ENCODE measurements around the gene ZNF280B. TPM values are rescaled to one million over a fixed set of nuclear protein-coding genes. Genes with fewer than 3 reads are reported as not detected.

The ZNF280B gene
- total RNA-seq, 1 experiment from 2014 or later = 0.10 TPM

GRCh38 chr22:22526125-22526912 lies 17.8 kb upstream of the ZNF280B start:
- TF ChIP-seq CTCF (IDR thresholded peaks at IDR 0.05) (no peak), SIN3A (IDR thresholded peaks at IDR 0.05; ENCODE audit: borderline replicate concordance, insufficient read depth, low read depth, low read length) (no peak), POLR2AphosphoS5 (IDR thresholded peaks at IDR 0.05; ENCODE audit: low read depth, low read length) (no peak), TCF7L2 (IDR thresholded peaks at IDR 0.05; ENCODE audit: low read depth, low read length) (no peak), REST (IDR thresholded peaks at IDR 0.05; ENCODE audit: insufficient read depth in 1 of 2, low read depth in 2 of 2, low read length in 1 of 2) (no peak)
- intact Hi-C loops (cut with micrococcal nuclease; ENCODE audit: unreplicated experiment) (no loop called here), in situ Hi-C loops (cut with HindIII; ENCODE audit: low pct_unique_long_range_greater_than_20kb, low sequenced_read_pairs) (no loop called here)
- Histone ChIP-seq H3K27ac (ENCODE audit: low read length) (no peak overlapping the region), H3K4me3 (ENCODE audit: low read depth in 2 of 2, low read length in 2 of 2) (no peak overlapping the region), H3K9me3 (ENCODE audit: control insufficient read depth, insufficient read depth, low read depth, low read length) (no peaks in the 10 kb centered on the region), H3K36me3 (ENCODE audit: control insufficient read depth, insufficient read depth, low read length) (no peaks in the 10 kb centered on the region), H3K27me3 (ENCODE audit: control insufficient read depth, insufficient read depth, low read length) (no peaks in the 10 kb centered on the region), H3K4me1 (ENCODE audit: control insufficient read depth, insufficient read depth, low read length) (no peaks in the 10 kb centered on the region)
- CTCF ChIA-PET = no interaction called here
- DNase-seq (ENCODE audit: low read depth, low spot score) (no peak), ATAC-seq (no peak)
- POLR2A ChIA-PET = no interaction called here
- no TSS peak for BruUV-seq (replicated peaks)

- intact Hi-C loops (cut with micrococcal nuclease; ENCODE audit: unreplicated experiment) (no loop called here), in situ Hi-C loops (cut with HindIII; ENCODE audit: low pct_unique_long_range_greater_than_20kb, low sequenced_read_pairs) (no loop called here)
- no peak for DNase-seq (ENCODE audit: low read depth, low spot score)
- Histone ChIP-seq H3K36me3 (ENCODE audit: control insufficient read depth, insufficient read depth, low read length) (no peaks in the 10 kb centered on the region), H3K27me3 (ENCODE audit: control insufficient read depth, insufficient read depth, low read length) (no peaks in the 10 kb centered on the region), H3K27ac (ENCODE audit: low read length) (no peak overlapping the region), H3K4me3 (ENCODE audit: low read depth in 2 of 2, low read length in 2 of 2) (no peak overlapping the region), H3K4me1 (ENCODE audit: control insufficient read depth, insufficient read depth, low read length) (no peaks in the 10 kb centered on the region), H3K9me3 (ENCODE audit: control insufficient read depth, insufficient read depth, low read depth, low read length) (no peaks in the 10 kb centered on the region)
- CTCF ChIA-PET = no interaction called here
- no TSS peak for BruUV-seq (replicated peaks)
- POLR2A ChIA-PET = no interaction called here
- no peak for ATAC-seq
- TF ChIP-seq SIN3A (IDR thresholded peaks at IDR 0.05; ENCODE audit: borderline replicate concordance, insufficient read depth, low read depth, low read length) (no peak), TCF7L2 (IDR thresholded peaks at IDR 0.05; ENCODE audit: low read depth, low read length) (no peak)
Measured at GRCh38 chr22:22523494-22523893, 15.0 kb upstream of the ZNF280B start.

- no peaks in the 10 kb centered on the region for H3K9me3 ChIP-seq (ENCODE audit: control insufficient read depth, insufficient read depth, low read depth, low read length)
- TF ChIP-seq CTCF (IDR thresholded peaks at IDR 0.05) (no peak), REST (IDR thresholded peaks at IDR 0.05; ENCODE audit: insufficient read depth in 1 of 2, low read depth in 2 of 2, low read length in 1 of 2) (no peak), POLR2AphosphoS5 (IDR thresholded peaks at IDR 0.05; ENCODE audit: low read depth, low read length) (no peak), TCF7L2 (IDR thresholded peaks at IDR 0.05; ENCODE audit: low read depth, low read length) (no peak), SIN3A (IDR thresholded peaks at IDR 0.05; ENCODE audit: borderline replicate concordance, insufficient read depth, low read depth, low read length) (no peak)
- in situ Hi-C loops (cut with HindIII; ENCODE audit: low pct_unique_long_range_greater_than_20kb, low sequenced_read_pairs) (no loop called here), intact Hi-C loops (cut with micrococcal nuclease; ENCODE audit: unreplicated experiment) (no loop called here)
- no peak for DNase-seq (ENCODE audit: low read depth, low spot score)
- H3K36me3 ChIP-seq (ENCODE audit: control insufficient read depth, insufficient read depth, low read length) = no peaks in the 10 kb centered on the region
- H3K27ac ChIP-seq (ENCODE audit: low read length) = no peak overlapping the region
- no peaks in the 10 kb centered on the region for H3K4me1 ChIP-seq (ENCODE audit: control insufficient read depth, insufficient read depth, low read length)
- ChIA-PET POLR2A (no interaction called here), CTCF (no interaction called here)
- no peak overlapping the region for H3K4me3 ChIP-seq (ENCODE audit: low read depth in 2 of 2, low read length in 2 of 2)
- ATAC-seq = no peak
- no TSS peak for BruUV-seq (replicated peaks)
- no peaks in the 10 kb centered on the region for H3K27me3 ChIP-seq (ENCODE audit: control insufficient read depth, insufficient read depth, low read length)
Measured at GRCh38 chr22:22521631-22522030, 13.1 kb upstream of the ZNF280B start.

All from Panc1 (cell line).